H1 (cell line): ENCODE data around the gene TEKTIP1. TPM values are rescaled to one million over a fixed set of nuclear protein-coding genes. Genes with fewer than 3 reads are reported as not detected.

ENCODE experiments used
- CTCF ChIA-PET: fragments of 300-600 bp; sonication (Branson Sonifier 250); formaldehyde crosslinking; loops from one replicate; lab custom pipeline; 2021; ENCODE audit not compliant: partially characterized antibody; lab: Charles Lee
- POLR2A ChIA-PET: fragments of 300-600 bp; sonication (Branson Sonifier 250); formaldehyde crosslinking; loops from one replicate; lab custom pipeline; 2021; ENCODE audit warnings: inconsistent platforms; ENCODE audit not compliant: partially characterized antibody; lab: Charles Lee
- DNase-seq, 2 experiments: peaks; one replicate each; pipeline versions ENCODE4 v3.0.0 to v3.0.0-alpha.2; 2010 to 2022; ENCODE audit warnings: low spot score in 2 of 2, low read depth in 1 of 2, mixed read lengths in 1 of 2
- FAIRE-seq: peaks from 2 replicates; lab custom pipeline; 2011; peaks lifted over from hg19 to GRCh38; lab: Jason Lieb, UNC
- H2AFZ ChIP-seq: 2 replicates; pipeline ENCODE4 v1.8.1; 2012; ENCODE audit warnings: low read length, inconsistent platforms
- H2AK5ac ChIP-seq: 2 replicates; pipeline ENCODE4 v1.6.1; 2013; ENCODE audit warnings: low read depth, low read length
- H2BK120ac ChIP-seq: replicated peaks from 2 replicates; pipeline ENCODE3; 2013; ENCODE audit warnings: low read depth, low read length, inconsistent platforms
- H2BK12ac ChIP-seq: 2 replicates; pipeline ENCODE4 v1.6.1; 2013; ENCODE audit warnings: low read depth, low read length
- H2BK15ac ChIP-seq: 2 replicates; pipeline ENCODE4 v1.6.1; 2013; ENCODE audit warnings: low read length
- H2BK20ac ChIP-seq: 2 replicates; pipeline ENCODE4 v1.6.1; 2013; ENCODE audit warnings: low read length
- H2BK5ac ChIP-seq: 2 replicates; pipeline ENCODE4 v1.6.1; 2013; ENCODE audit warnings: low read depth, low read length
- H3K14ac ChIP-seq: 2 replicates; pipeline ENCODE4 v1.6.1; 2013; ENCODE audit warnings: inconsistent platforms; ENCODE audit not compliant: insufficient read length
- H3K18ac ChIP-seq: 2 replicates; pipeline ENCODE4 v1.6.1; 2013; ENCODE audit warnings: low read length; ENCODE audit errors: extremely low read depth
- H3K23ac ChIP-seq: 2 replicates; pipeline ENCODE4 v1.6.1; 2013; ENCODE audit warnings: inconsistent platforms; ENCODE audit not compliant: insufficient read length
- H3K23me2 ChIP-seq: 2 replicates; pipeline ENCODE4 v1.6.1; 2013; ENCODE audit warnings: low read depth, low read length
- H3K27ac ChIP-seq: 2 replicates; pipeline ENCODE4 v1.6.1; 2011; ENCODE audit warnings: low read depth, low read length, inconsistent platforms
- H3K27me3 ChIP-seq, 4 experiments: replicated peaks in 1 of 4; 1 replicate in 1 of 4; 2 replicates in 3 of 4; pipeline versions ENCODE4 v1.6.1 to v1.8.1; 2011 to 2013; ENCODE audit warnings: low read length in 3 of 4, mild to moderate bottlenecking in 3 of 4, inconsistent platforms in 2 of 4, mixed read lengths in 2 of 4, moderate library complexity in 1 of 4; ENCODE audit not compliant: control insufficient read depth in 3 of 4, insufficient read depth in 3 of 4; ENCODE audit errors: extremely low read depth in 1 of 4
- H3K36me3 ChIP-seq, 4 experiments: 2 replicates each; pipeline versions ENCODE4 v1.6.1 to v1.8.1; 2011 to 2013; ENCODE audit warnings: mild to moderate bottlenecking in 4 of 4, low read length in 3 of 4, moderate library complexity in 2 of 4, control low read depth in 1 of 4, inconsistent platforms in 1 of 4; ENCODE audit not compliant: insufficient read depth in 4 of 4, control insufficient read depth in 2 of 4
- H3K4ac ChIP-seq: replicated peaks from 2 replicates; pipeline ENCODE3; 2013; ENCODE audit warnings: low read length, low read depth, mixed read lengths, inconsistent platforms; ENCODE audit not compliant: insufficient read length
- H3K4me1 ChIP-seq, 4 experiments: replicated peaks in 1 of 4; 1 replicate in 1 of 4; 2 replicates in 3 of 4; pipeline versions ENCODE4 v1.6.1 to v1.8.1; 2011 to 2013; ENCODE audit warnings: low read length in 3 of 4, inconsistent platforms in 2 of 4, mixed read lengths in 1 of 4; ENCODE audit not compliant: insufficient read depth in 4 of 4, control insufficient read depth in 3 of 4
- H3K4me2 ChIP-seq, 2 experiments: 2 replicates each; pipeline versions ENCODE4 v1.6.1 to v1.8.1; 2011 to 2013; ENCODE audit warnings: low read depth in 2 of 2, low read length in 2 of 2, control low read depth in 1 of 2, inconsistent platforms in 1 of 2, mild to moderate bottlenecking in 1 of 2; ENCODE audit not compliant: insufficient read depth in 1 of 2
- H3K4me3 ChIP-seq, 4 experiments: fragments of 200-600, 300-600 bp in 1 of 4; sonication (generic), shearing (Covaris generic), sonication (Bioruptor Twin) in 1 of 4; 2 replicates each; pipeline versions ENCODE4 v1.5.1 to v1.8.1; 2011 to 2016; ENCODE audit warnings: low read length in 4 of 4, low read depth in 3 of 4, control low read depth in 2 of 4, inconsistent platforms in 2 of 4, mild to moderate bottlenecking in 2 of 4, mixed read lengths in 1 of 4, moderate library complexity in 1 of 4; ENCODE audit not compliant: insufficient read depth in 2 of 4; ENCODE audit errors: extremely low read depth in 1 of 4
- H3K56ac ChIP-seq: replicated peaks from 2 replicates; pipeline ENCODE3; 2013; ENCODE audit warnings: low read depth, mild to moderate bottlenecking, mixed read lengths, low read length, inconsistent platforms; ENCODE audit not compliant: insufficient read length
- H3K79me1 ChIP-seq: 2 replicates; pipeline ENCODE4 v1.6.1; 2013; ENCODE audit warnings: low read depth, low read length, control low read depth
- H3K79me2 ChIP-seq, 2 experiments: 2 replicates each; pipeline versions ENCODE4 v1.6.1 to v1.8.1; 2012 to 2013; ENCODE audit warnings: low read length in 2 of 2, mild to moderate bottlenecking in 2 of 2, inconsistent platforms in 1 of 2; ENCODE audit not compliant: insufficient read depth in 2 of 2, control insufficient read depth in 1 of 2
- H3K9ac ChIP-seq, 4 experiments: replicated peaks in 1 of 4; 1 replicate in 1 of 4; 2 replicates in 3 of 4; pipeline versions ENCODE4 v1.6.1 to v1.8.1; 2011 to 2013; ENCODE audit warnings: low read depth in 3 of 4, low read length in 3 of 4, control low read depth in 2 of 4, mild to moderate bottlenecking in 2 of 4, moderate library complexity in 2 of 4, inconsistent platforms in 1 of 4; ENCODE audit errors: extremely low read depth in 1 of 4
- H3K9me3 ChIP-seq, 2 experiments: 2 replicates each; pipeline versions ENCODE4 v1.6.1 to v1.8.1; 2012 to 2013; ENCODE audit warnings: mild to moderate bottlenecking in 2 of 2, moderate library complexity in 2 of 2, control low read depth in 1 of 2, inconsistent platforms in 1 of 2, low read depth in 1 of 2, low read length in 1 of 2, mixed read lengths in 1 of 2; ENCODE audit not compliant: insufficient read depth in 2 of 2
- H4K20me1 ChIP-seq, 2 experiments: replicated peaks in 1 of 2; 2 replicates each; pipeline versions ENCODE3 to v1.8.1; 2011 to 2013; ENCODE audit warnings: inconsistent platforms in 2 of 2, low read length in 2 of 2, mild to moderate bottlenecking in 1 of 2; ENCODE audit not compliant: insufficient read depth in 2 of 2, control insufficient read depth in 1 of 2
- H4K5ac ChIP-seq: 2 replicates; pipeline ENCODE4 v1.6.1; 2013; ENCODE audit warnings: low read length, low read depth, mixed read lengths, inconsistent platforms; ENCODE audit not compliant: insufficient read length
- H4K8ac ChIP-seq: 2 replicates; pipeline ENCODE4 v1.8.0; 2013; ENCODE audit warnings: mild to moderate bottlenecking, moderate library complexity, low read length, inconsistent platforms; ENCODE audit not compliant: insufficient read depth; ENCODE audit errors: extremely low read depth
- H4K91ac ChIP-seq: replicated peaks from 2 replicates; pipeline ENCODE3; 2013; ENCODE audit warnings: low read length, mixed read lengths, inconsistent platforms; ENCODE audit not compliant: insufficient read length
- CTBP2 ChIP-seq: IDR thresholded peaks from 2 replicates; pipeline ENCODE4 v1.7.0; 2011; ENCODE audit warnings: borderline replicate concordance, mild to moderate bottlenecking, moderate library complexity, mixed read lengths, low read length; ENCODE audit not compliant: insufficient read depth, insufficient read length
- JUN ChIP-seq: IDR thresholded peaks from 2 replicates; pipeline ENCODE4 v1.6.1; 2011; ENCODE audit warnings: low read depth, mild to moderate bottlenecking, improper control_type of control experiment, low read length
- PHF8 ChIP-seq: fragments of 200-600 bp; sonication (generic); conservative IDR thresholded peaks from 2 replicates; pipeline ENCODE4 v1.7.1; 2012; ENCODE audit warnings: low read depth, mild to moderate bottlenecking, inconsistent platforms, low read length, moderate library complexity
- RNF2 ChIP-seq: fragments of 200-900, 300-1000 bp; sonication (generic); IDR thresholded peaks from 2 replicates; pipeline ENCODE4 v1.7.1; 2016; ENCODE audit warnings: borderline replicate concordance, low read depth, mild to moderate bottlenecking, antibody characterized with exemption, low read length; ENCODE audit not compliant: poor library complexity, severe bottlenecking; ENCODE audit errors: missing control alignments
- WGBS, 2 experiments: shearing (Covaris generic) in 1 of 2; methylation state at CpG; one replicate each; pipeline versions ENCODE4 v1.1.6 to v1.1.7; 2013 to 2015; ENCODE audit warnings: low lambda C conversion rate in 2 of 2, mixed read lengths in 2 of 2, inconsistent platforms in 1 of 2, low coverage in 1 of 2, missing lambda C conversion rate in 1 of 2; ENCODE audit not compliant: insufficient replicate concordance in 2 of 2, insufficient coverage in 1 of 2, insufficient read length in 1 of 2; ENCODE audit errors: extremely low coverage in 1 of 2, missing lambda C conversion rate in 1 of 2; 5-methylcytosine and 5-hydroxymethylcytosine counted together
- polyA plus RNA-seq, 7 experiments: library from polyadenylated mRNA; depleted of rRNA in 3 of 7; stranded (reverse) in 5 of 7; unstranded in 2 of 7; fragments of >200 nt in 5 of 7; fragments of 200-250 nt in 2 of 7; gene quantifications; 1 replicate in 5 of 7; 2 replicates in 1 of 7; 4 replicates in 1 of 7; pipeline versions ENCODE4 v1.2.1 to v1.2.3, GENCODE V29; 2011 to 2013; ENCODE audit warnings: missing spikeins in 2 of 7, mixed read lengths in 2 of 7
- total RNA-seq: library from RNA; stranded (reverse); fragmentation: NEBNext Ultra II Directional; extraction: Animal tissue kit (Norgen Biotek cat#: 25700); gene quantifications from 2 replicates; pipeline ENCODE4 v1.2.1, GENCODE V29; 2021

The TEKTIP1 gene
- total and polyA plus RNA-seq, 2 of the 8 experiments (the other 6 are each of a cell fraction or from before 2014, with no cell fraction given): 1.1 TPM; not detected in 1

GRCh38 chr19:3504735-3505134 is 34.2 kb upstream of the TEKTIP1 start:
- Histone ChIP-seq H3K9me3 (no peaks in the 10 kb centered on the region), H3K4me3 (0 out of 8 replicates have a peak overlapping the region, but pooled peaks of 1 of the 4 experiments have one; percentile 98), H2BK20ac (peak overlapping the region; percentile 24), H3K36me3 (no peaks in the 10 kb centered on the region; a peak in 2 of 8 replicates), H3K56ac (no peak overlapping the region), H2BK12ac (peak overlapping the region; percentile 21; the same call in 1 of the 2 replicates), H2BK15ac (peak overlapping the region; percentile 50; the same call in 1 of the 2 replicates), H4K5ac (no peak overlapping the region), H2BK5ac (no peak overlapping the region; the same call in 1 of the 2 replicates), H2BK120ac (peak overlapping the region; percentile 4), H3K27me3 (no peaks in the 10 kb centered on the region), H2AFZ (no peak overlapping the region), H3K23me2 (peaks cover 23% of the 10 kb centered on the region), H3K4me2 (peak overlapping the region in 1 of 2 experiments; percentile 59; a peak in 1 of 4 replicates), H3K23ac (no peak overlapping the region), H3K14ac (no peak overlapping the region), H3K4me1 (peaks cover 0 to 9% (median 7%) of the 10 kb centered on the region in 4 experiments; a peak in 5 of 7 replicates), H3K9ac (peak overlapping the region in 1 of 4 experiments; percentile 4; a peak in 1 of 7 replicates), H4K20me1 (peaks cover 10 to 15% of the 10 kb centered on the region in 2 experiments), H4K8ac (no peak overlapping the region), H3K4ac (no peak overlapping the region), H4K91ac (peak overlapping the region; percentile 58), H2AK5ac (no peak overlapping the region; the same call in 1 of the 2 replicates), H3K79me1 (peaks cover 18% of the 10 kb centered on the region), H3K27ac (no peak overlapping the region; the same call in 1 of the 2 replicates), H3K18ac (no peak overlapping the region), H3K79me2 (peaks cover 0 to 21% of the 10 kb centered on the region in 2 experiments; a peak in 2 of 4 replicates)
- ChIA-PET POLR2A (interaction anchor here (0.7 to 6.1 kb wide), 3 partner anchors 10 to 483 kb away, joined by 3 to 58 read pairs (median 3); no protein-coding TSS in a partner anchor), CTCF (interaction anchor here (1.0 to 1.5 kb wide), 3 partner anchors 16 to 197 kb away, joined by 3 read pairs; no protein-coding TSS in a partner anchor)
- TF ChIP-seq RNF2 (no peak), PHF8 (no peak), CTBP2 (no peak), JUN (no peak)
- DNase-seq (no peak), FAIRE-seq (no peak)
- WGBS, 2 experiments: 88% methylated on average over 5 of the region's 5 CpGs; no CpG with 5 or more reads in 1 of the 2 experiments
